ENCODE measurements around the gene CAVIN2. TPM values are rescaled to one million over a fixed set of nuclear protein-coding genes. Genes with fewer than 3 reads are reported as not detected.

Gene CAVIN2
- total and polyA plus RNA-seq, 2 donors (not counting 3 experiments of a cell fraction or from before 2014, with no cell fraction given): 202 to 260 TPM

DNA sequence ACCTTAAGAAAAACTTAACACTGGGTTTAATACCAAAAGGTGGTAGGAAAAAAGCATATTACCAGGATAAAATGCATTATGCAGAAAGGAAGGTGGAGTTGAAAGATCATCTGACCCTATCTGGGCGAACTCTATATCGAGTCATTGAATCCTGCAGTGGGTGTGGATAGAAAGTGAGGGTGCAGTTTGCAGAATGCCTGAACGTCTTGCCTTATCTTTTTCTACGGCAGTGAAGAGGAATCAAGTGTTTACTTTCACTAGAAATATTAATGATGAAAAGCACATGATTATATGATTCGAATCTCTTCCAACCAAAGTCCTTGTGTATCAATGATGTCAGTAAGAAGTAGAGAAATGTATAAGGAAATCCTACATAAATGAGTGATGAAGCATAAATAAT, 4.3 kb upstream of the CAVIN2 start:
- intact Hi-C loops (cut with micrococcal nuclease) (no loop called here), dilution Hi-C loops (cut with MboI; ENCODE audit: extremely low pct_ligation_motif_present, low sequenced_read_pairs) (no loop called here)
- Histone ChIP-seq H3K27ac (ENCODE audit: insufficient read depth, low read depth, low read length) (no peak overlapping the region), H3K79me2 (ENCODE audit: control insufficient read depth, insufficient read depth, low read length) (peaks cover 7% of the 10 kb centered on the region), H3K9ac (replicated peaks; ENCODE audit: extremely low read depth, insufficient read depth, low read length) (no peak overlapping the region), H3K4me1 (ENCODE audit: control insufficient read depth, extremely low read depth, insufficient read depth, low read length) (peaks cover 41% of the 10 kb centered on the region), H3K36me3 (ENCODE audit: control insufficient read depth in 2 of 2, extremely low read depth in 1 of 2, insufficient read depth in 2 of 2, low read length in 2 of 2) (no peaks in the 10 kb centered on the region), H3K9me3 (replicated peaks; ENCODE audit: control insufficient read depth, insufficient read depth, low read length) (no peaks in the 10 kb centered on the region), H4K20me1 (replicated peaks; ENCODE audit: control insufficient read depth, extremely low read depth, insufficient read depth, low read length) (no peaks in the 10 kb centered on the region), H3K4me3 (replicated peaks in 1 of 3; ENCODE audit: insufficient read depth in 1 of 3, low read depth in 1 of 3, low read length in 3 of 3) (no peak overlapping the region), H3K4me2 (ENCODE audit: insufficient read depth, low read length) (no peak overlapping the region), H2AFZ (ENCODE audit: low read depth, low read length) (no peak overlapping the region), H3K27me3 (ENCODE audit: control insufficient read depth in 2 of 2, insufficient read depth in 2 of 2, low read length in 2 of 2) (no peaks in the 10 kb centered on the region), H3K9me1 (replicated peaks; ENCODE audit: control insufficient read depth, extremely low read depth, insufficient read depth, low read length) (no peaks in the 10 kb centered on the region)
- FAIRE-seq (no peak), DNase-seq (ENCODE audit: low read depth, low spot score) (no peak)
- TF ChIP-seq FOS (IDR thresholded peaks at IDR 0.05; ENCODE audit: borderline replicate concordance, insufficient read depth, low read length) (no peak), POLR2A (IDR thresholded peaks at IDR 0.05; ENCODE audit: low read depth, low read length) (no peak), MYC (IDR thresholded peaks at IDR 0.05; ENCODE audit: low read depth, low read length) (no peak), GATA2 (IDR thresholded peaks at IDR 0.05; ENCODE audit: insufficient read depth, insufficient read length, low read depth, low read length) (no peak), JUN (IDR thresholded peaks at IDR 0.05; ENCODE audit: borderline replicate concordance, insufficient read depth, insufficient read length, low read depth) (no peak), EZH2 (IDR thresholded peaks at IDR 0.05; ENCODE audit: borderline replicate concordance, low read depth, low read length, severe bottlenecking) (no peak), POLR2AphosphoS5 (IDR thresholded peaks at IDR 0.05; ENCODE audit: insufficient read depth, low read depth, low read length) (no peak)
- TF ChIP-seq, protein P1, sequence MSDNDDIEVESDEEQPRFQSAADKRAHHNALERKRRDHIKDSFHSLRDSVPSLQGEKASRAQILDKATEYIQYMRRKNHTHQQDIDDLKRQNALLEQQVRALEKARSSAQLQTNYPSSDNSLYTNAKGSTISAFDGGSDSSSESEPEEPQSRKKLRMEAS (IDR thresholded peaks at IDR 0.05; ENCODE audit: insufficient read depth, insufficient read length): no peak
- TF ChIP-seq, protein P2, sequence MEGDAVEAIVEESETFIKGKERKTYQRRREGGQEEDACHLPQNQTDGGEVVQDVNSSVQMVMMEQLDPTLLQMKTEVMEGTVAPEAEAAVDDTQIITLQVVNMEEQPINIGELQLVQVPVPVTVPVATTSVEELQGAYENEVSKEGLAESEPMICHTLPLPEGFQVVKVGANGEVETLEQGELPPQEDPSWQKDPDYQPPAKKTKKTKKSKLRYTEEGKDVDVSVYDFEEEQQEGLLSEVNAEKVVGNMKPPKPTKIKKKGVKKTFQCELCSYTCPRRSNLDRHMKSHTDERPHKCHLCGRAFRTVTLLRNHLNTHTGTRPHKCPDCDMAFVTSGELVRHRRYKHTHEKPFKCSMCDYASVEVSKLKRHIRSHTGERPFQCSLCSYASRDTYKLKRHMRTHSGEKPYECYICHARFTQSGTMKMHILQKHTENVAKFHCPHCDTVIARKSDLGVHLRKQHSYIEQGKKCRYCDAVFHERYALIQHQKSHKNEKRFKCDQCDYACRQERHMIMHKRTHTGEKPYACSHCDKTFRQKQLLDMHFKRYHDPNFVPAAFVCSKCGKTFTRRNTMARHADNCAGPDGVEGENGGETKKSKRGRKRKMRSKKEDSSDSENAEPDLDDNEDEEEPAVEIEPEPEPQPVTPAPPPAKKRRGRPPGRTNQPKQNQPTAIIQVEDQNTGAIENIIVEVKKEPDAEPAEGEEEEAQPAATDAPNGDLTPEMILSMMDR (IDR thresholded peaks at IDR 0.05; ENCODE audit: extremely low read depth in 1 of 2, insufficient read depth in 1 of 2, low read depth in 1 of 2, low read length in 2 of 2): no peak
- POLR2A ChIA-PET: no interaction called here
- no TSS peak for BruUV-seq (replicated peaks)
- CTCF ChIA-PET: interaction anchor here (1.8 kb wide), 1 partner anchor 311 kb away, joined by 5 read pairs; no protein-coding TSS in a partner anchor
